SH-SY5Y (cell line): ENCODE measurements around the gene RRAS.

ENCODE experiments used
- GATA2 ChIP-seq: IDR thresholded peaks from 2 replicates; pipeline ENCODE4 v1.6.1; 2011; ENCODE audit warnings: mild to moderate bottlenecking, low read depth, low read length
- GATA3 ChIP-seq: IDR thresholded peaks from 2 replicates; pipeline ENCODE4 v1.6.1; 2011; ENCODE audit warnings: low read depth, mild to moderate bottlenecking, low read length, moderate library complexity

DNA sequence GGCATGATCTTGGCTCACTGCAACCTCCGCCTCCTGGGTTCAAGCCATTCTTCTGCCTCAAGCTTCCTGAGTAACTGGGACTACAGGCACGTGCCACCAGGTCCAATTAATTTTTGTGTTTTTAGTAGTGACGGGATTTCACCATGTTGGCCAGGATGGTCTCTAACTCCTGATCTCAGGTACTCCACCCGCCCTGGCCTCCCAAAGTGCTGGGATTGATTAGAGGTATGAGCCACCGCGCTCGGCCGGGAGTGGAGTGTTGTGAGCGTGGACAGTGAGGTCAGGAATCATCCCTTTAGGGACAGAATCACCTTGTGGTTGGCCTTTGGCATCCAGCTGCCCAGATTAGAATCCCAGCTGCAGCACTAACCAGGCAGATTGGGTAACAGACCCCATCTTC is 10.3 kb downstream of the RRAS start:
- TF ChIP-seq GATA2 (no peak), GATA3 (no peak)
